GM21529 (cell line): ENCODE measurements around the gene USP48.

Source experiments
- ATAC-seq: cut with Tn5 transposase; IDR thresholded peaks from one replicate; pipeline ENCODE4 v1.9.1; 2021; ENCODE audit not compliant: unreplicated experiment

USP48 gene

DNA sequence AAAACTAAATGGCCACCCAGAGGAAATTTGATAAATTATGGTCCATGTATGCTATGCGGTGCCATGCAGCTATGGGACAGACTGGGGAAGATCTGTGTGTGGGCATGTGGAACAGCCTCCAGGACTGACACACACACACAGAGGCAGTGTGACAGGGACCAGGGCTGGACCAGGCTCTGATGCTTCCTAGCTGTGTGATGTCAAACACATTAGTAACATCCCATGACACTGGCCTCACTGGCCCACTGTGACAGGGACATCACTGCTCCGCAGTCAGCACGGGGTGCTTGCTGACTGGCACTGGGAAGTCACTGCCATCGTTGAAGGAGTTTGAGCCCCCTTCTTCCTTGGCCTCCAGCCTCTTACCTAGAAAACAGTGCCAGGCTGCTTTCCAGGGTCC lies 127.7 kb downstream of the USP48 start:
- no peak for ATAC-seq

DNA sequence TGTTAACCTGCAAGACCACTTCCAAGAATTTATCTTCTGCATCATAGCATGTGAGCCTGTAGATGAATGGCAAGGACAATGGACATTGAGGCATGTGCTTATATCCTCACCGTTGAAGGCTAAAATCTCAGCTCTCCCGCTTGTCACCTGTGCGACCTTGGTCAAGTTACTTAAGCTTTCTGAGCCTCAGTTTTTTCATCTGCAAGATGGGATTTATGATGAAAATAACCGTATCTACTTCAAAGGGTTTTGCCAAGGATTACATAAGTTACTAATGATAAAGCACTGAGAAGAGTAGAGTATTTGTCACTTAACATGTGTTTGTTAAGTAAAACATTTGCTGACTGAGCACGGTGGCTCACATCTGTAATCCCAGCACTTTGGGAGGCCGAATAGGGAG lies 128.7 kb downstream of the USP48 start:
- ATAC-seq, result no peak

DNA sequence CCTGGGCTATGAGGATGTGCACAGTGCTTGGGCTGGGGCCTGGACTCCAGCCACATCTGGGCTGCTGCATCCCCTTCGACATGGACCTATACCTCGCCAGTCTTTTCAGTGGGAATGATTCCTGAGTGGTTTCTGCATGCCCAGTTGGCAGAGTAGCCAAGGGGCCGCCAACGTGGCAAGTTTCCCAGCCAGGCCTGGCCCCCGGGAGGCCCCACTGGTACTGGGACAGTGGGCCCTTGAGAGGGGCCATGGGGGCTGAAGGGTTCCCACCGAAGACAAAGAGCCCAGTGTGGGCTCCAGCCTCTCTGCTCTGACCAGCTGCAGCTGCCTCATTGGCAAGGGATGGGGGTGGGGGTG lies 129.2 kb downstream of the USP48 start:
- ATAC-seq, result no peak

DNA sequence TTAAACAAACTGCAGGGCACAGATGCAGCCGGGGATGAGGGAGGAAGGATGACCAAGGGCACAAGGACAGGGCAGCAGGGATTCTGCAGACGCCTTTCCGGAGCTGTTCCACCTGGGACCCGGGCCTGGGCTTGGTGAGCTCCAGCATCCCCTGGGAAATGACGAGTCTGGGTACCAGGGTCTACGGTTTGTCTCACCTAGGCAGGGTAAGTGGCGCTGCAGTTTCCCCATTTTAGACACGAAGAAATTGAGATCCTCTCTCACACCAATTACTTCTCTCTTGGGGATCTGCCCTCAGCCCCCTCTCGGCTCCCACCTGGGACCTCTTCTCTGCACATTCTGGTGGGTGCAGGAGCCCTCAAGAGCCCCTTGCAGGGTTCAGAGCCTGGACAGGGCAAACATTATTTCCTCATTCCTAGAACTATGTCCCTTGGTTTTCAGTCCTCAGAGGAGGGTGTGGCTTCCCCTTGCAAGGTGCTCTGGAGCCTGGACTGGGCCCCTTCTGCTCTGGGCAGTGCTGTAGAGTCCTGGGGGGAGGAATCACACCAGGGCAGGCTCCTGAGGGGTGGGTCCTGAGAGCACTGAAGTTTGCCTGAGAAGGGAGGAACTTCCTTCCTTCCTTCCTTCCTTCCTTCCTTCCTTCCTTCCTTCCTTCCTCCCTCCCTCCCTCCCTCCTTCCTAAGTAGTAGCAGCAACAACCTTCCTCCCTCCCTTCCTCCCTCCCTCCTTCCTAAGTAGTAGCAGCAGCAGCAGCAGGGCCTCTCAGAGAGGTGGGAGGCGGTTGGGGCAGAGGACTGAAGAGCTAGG lies 129.8 kb downstream of the USP48 start:
- no peak for ATAC-seq

DNA sequence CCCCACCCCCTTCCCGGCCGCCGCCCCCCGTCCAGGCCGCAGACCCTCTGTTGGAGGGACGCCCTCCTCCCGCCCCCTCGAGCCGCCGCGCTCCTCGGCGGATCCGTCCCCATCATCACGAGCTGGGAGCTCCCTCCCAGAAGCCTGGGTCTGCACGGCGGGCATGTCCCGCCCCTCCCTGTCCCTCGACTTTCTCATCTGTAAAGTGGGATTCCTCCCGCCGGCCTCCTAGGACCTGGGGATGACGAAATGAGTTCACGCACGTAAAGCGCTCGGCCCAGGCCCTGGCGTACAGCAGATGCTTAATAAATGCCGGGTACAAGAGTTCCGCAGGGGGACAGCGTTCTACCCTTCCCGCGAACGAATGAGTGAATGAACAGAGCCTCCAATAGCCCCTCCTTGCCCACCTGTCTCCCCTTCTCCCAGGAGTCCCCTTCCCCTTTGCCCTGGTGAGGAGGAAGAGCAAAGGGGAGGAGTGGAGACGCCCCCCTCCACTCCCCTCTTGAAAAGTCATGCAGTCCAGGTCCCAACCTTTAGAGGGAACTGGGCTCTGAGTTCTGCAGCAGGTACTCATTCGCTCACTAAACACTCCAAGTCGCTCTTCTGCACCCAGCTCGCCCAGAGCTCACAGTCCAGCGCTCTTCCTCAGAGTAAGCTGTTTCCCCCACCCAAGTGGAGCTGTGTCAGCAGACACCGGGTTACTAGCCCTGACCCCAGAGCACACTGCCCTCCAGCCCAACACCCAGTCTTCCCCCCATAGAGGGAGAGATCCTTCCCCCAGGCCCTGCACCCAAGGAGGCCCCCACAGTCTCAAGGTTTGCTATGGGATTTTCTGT lies 130.6 kb downstream of the USP48 start:
- no peak for ATAC-seq

DNA sequence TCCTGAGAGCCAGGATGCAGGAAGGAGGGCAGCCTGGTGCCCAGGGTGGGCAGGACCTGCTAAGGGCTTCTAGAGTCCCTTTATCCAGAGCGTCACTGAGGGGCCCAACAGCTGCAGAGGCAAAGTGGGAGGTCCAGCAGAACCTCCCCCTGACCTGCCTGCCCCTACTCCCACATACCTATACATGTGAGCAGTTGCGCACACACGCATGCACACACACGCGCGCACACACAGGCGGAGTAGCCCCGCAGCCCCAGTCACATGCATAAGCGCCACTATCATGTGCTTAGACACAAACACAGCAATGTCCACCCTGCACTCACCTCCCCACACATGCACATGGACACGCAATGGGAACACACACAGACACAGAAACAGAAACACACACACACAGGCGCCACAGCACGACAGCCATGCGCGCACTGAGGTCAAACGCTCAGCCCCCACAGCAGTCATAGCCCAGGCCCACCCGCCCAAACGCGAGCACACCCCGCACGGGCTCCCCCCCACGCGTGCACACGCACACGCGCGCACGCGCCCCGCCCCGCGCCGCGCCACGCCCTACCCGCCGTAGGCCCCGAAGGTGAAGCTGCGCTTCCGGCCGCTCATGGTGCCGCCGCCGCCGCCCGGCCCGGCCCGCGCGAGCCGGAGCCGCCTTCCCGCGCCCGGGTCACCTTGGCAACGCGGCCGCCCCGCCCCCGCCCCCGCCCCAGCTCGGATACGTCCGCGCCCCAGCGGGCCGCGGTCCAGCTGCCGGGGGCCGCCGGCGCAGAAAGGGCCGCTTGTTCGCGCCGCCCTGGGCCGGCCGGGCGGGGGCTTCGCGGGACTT lies 131.5 kb downstream of the USP48 start:
- ATAC-seq, result no peak

DNA sequence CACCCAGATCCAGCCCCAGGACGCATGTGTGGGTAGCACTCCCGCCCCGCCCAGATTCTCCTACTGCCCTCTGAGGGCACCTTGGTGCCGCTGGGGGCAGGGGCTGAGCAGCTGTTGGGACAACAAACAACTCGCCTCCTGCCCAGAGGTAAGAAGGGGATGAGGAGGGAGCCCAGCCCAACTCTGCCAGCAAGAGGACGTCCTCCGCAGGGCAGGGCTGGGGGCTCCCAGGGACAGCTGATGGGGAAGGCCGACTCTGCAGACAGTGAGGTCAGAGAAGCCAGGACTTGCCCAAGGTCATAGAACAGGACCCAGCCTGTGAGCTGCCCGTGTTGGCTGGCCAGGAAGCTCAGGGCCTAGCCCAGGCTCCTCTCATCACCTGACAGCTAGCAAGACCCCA lies 132.5 kb downstream of the USP48 start:
- no peak for ATAC-seq

DNA sequence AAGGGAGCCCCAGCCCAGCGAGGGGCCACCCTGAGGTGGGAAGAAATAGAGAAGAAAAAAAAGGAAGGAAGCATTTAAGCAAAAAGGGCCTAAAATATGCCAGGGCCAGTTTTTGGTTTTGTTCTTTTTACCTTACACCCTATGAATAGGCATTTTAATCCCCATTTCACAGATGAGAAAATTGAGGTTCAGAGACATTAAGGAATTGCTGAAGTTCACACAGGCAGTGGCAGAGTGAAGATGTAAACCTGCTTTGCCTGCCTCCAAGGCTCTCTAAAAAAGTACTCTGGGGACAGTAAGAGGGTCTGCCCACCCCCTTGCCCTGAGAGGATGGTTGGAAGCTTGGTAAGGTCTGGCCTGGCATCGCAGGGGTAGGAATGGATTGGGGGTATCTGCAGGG lies 133.6 kb downstream of the USP48 start:
- no peak for ATAC-seq

DNA sequence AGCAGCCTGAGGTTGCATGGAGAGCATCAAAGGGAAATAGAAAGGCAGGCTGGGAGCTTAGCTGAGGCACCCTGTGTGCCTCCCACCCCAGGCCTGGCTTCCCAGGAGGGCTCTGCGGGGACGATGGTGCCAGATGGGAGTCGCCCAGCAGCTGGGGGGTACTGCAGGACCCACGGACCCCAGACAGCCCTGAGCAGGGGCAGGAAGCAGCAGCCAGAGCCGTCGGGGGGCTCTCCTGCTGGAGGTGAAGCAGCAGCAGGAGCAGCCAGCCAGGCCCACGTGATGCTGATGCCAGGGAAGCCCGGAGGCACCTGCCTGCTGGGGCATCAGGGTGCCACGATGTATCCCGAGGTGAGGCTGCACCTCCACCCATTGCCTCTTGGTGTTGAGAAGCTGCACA lies 134.2 kb downstream of the USP48 start:
- no peak for ATAC-seq

DNA sequence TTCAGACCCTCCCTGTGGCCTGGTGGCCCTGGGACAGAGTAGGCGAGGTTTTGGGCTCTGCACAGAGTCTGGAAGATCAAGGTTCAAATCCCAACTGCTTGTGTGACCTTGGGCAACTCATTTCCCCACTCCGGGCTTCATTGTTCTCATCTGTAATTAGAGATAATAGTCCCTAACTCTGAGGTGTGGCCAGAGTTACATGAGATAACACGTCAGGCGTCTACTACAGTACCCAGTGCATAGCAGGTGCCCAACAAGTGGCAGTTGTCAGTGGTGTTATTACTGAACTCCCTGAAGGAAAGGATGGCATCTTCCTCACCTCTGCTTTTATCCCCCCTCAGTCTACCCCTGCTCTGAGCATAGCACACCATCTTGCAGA lies 134.6 kb downstream of the USP48 start:
- no peak for ATAC-seq

DNA sequence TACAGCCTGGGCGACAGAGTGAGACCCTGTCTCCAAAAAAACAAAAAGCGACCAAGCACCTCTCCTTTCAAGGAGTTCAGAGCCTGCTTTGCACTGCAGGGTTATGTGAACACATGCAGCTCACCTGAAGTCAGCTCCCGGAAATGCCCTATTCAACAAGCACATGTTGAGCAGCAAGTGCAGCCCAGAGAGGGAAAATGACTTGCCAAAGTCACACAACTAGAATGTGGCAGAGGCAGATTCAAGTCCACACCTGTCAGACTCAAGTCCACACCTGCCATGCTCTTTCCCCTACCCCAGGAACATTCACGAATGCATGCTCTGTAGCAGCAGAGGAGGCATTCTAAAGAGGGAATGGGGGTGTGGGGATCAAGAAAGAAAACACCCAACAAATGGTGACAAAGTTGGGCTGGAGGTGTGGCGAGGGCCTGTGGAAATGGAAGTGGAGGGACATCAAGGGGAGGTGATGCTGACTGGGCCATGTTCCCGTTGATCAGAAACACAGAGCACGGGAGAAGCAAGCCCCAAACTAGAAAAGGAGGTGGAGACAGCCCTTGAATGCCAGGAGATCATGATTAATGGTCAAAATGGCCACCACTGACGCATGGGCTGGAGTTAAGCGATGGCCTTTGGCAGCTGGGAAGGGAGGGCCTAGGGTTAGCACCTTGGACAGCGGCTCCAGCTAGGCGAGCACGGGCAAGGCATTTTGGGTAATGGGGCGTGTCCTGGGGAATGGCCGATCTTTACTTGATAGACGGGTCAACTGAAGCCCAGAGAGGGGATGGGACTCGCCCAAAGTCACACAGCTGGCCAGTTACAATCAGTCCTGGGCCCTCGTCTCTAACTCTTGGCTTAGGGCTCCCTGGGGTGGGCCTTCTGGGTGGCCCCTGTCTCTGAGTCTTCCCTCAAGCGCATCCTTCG lies 135.3 kb downstream of the USP48 start:
- ATAC-seq, result no peak

DNA sequence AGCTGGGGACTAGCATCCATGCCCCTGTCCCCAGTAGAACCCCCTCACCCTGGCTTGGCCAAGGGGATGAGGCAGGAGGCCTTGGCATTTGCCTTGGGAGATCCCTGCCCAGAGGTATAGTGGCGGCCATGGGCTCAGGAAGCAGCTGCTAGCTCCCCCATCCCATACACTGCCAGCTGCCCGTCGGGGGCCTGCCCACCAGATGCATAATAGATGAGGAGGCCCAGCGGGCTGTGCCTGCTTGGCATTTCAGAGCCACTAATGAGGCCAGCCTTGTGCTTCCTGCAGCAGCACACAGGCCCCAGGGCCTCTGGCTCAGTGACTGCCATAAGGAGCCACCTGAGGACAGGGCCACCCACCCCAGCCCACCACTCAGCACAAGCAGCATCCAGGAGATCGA lies 137.4 kb downstream of the USP48 start:
- no peak for ATAC-seq

DNA sequence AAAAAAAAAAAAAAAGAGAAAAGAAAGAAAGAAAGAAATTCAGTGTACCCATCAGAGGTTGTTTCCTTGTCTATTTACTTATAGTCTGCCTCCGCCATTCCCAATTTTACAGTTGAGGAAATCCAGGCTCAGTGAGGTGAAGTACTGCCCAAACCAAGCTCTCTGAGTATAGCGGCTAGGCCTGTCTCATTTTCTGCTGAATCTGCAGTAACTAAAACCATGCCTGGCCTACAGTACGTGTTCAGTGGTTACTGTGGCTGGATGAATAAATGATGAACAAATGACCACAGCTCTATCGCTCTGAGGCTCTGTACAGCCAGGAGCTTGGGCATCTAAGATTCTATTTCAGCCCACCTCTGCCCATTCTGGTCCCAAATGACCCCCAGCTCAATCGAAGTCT lies 138.0 kb downstream of the USP48 start:
- ATAC-seq, result no peak

DNA sequence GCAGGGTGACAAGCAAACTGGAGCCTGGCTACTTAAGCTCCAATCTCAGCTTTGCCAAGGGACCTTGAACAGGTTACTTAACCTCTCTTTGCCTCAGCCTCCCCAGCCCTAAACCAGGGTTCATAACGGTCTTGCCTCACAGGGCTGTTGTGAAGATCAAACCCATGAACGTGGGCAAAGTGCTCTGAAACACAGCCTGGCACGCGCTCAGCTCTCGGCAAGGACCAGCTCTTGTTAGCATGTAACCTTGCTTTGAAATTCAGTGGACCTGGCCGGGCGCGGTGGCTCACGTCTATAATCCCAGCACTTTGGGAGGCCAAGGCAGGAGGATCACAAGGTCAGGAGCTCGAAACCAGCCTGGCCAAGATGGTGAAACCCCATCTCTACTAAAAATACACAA lies 138.6 kb downstream of the USP48 start:
- no peak for ATAC-seq

DNA sequence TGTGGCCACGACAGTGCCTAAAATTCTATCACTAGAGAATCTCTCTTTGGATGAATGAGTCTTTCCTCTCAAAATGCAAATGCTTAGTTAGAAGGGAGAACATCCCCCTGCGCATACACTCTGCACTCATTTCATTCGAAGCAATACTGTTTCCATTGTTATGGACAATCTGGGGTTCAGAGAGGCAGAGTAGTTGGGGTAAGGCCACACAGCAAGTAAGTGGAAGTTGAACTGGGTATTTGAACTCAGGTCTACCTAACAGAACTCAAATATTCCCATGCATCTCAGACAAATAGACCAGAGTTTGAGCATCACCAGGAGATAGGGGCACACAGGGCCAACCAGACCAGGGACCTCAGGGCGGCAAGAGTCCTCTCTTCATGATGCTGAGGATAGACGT lies 139.3 kb downstream of the USP48 start:
- no peak for ATAC-seq

DNA sequence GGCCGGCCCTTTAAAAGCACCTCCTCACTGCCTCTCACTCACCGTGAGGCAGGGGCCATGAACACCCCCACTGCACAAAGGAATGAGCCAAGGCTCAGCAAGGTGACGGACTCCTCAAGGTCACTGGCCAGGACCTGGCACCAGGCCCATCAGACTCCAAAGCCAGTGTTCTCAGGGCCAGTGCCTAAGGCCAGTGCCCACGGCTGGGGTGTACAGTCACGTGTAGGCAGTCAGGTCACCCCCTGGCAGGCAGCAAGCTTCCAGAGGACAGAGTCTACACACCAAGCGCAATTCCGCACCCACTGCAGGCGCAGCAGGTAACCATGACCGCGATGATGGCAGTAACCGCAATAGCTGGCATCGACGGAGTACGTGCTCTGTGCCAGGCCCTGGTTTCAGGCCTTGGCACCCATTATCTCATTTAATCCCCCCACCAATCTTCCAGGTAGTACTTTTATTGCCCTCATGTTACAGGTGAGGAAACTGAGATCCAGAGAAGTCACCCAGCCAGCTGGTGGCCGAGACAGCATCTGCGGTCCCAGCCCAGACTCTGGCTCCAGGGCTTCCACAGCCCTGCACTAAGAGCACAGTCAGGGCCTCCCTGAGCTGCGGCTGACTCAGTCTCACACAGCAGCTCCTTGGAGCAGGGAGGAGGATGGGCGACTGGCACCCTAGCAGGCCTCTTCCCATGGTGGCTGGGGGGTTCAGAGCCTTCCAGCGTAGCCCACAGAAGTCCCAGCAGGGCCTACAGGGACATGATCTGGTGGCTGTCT lies 140.8 kb downstream of the USP48 start:
- ATAC-seq, result no peak

DNA sequence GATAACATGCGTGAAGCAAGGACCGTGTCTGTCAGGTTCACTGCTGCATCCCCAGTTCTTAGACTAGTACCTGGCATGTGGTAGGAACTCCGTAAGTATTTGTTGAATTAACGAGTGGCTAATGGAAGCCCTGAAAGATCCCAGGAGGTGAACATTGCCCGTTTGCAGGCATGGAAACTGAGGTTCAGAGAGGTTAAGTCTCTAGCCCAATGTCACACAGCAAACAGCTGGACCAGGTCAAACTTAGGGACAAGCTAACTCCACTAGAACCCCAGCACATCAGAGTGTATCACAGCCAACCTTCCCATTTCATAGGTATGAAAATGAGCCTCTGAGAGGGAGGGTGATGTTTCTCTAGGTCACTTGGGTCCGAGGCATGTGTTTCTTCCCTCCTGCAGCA lies 141.4 kb downstream of the USP48 start:
- ATAC-seq, result no peak

DNA sequence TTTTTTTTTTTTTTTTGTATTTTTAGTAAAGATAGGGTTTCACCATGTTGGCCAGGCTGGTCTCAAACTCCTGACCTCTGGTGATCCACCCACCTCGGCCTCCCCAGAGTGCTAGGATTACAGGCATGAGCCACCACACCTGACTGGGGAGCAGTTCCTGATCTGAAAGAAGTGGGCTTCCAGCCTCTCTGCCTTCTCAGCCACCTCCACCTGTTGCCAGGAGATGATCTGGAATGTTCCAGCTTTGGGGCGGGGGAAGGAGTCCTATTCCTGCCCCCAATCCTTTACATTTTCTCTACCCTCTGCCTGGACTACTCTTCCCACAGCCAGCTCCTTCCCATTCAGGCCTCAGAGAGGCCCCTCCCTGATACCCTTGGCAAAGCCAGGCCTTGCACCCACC lies 141.9 kb downstream of the USP48 start:
- no peak for ATAC-seq

DNA sequence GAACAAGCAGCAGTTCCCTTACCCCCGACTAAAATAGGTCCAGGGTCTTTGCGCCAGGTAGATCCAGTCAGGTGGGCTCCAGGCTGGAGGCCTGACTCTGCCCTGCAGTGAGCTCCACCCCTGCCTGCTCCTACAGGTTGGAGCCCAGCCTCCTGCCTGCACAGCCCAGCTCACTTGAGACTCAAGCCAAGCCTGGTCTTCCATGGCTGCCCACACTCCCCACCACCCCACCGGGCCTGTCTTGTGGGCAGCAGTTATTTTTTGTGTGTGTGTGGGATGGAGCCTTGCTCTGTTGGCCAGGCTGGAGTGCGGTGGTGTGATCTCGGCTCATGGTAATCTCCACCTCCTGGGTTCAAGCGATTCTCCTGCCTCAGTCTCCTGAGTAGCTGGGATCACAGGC lies 142.3 kb downstream of the USP48 start:
- ATAC-seq, result no peak

DNA sequence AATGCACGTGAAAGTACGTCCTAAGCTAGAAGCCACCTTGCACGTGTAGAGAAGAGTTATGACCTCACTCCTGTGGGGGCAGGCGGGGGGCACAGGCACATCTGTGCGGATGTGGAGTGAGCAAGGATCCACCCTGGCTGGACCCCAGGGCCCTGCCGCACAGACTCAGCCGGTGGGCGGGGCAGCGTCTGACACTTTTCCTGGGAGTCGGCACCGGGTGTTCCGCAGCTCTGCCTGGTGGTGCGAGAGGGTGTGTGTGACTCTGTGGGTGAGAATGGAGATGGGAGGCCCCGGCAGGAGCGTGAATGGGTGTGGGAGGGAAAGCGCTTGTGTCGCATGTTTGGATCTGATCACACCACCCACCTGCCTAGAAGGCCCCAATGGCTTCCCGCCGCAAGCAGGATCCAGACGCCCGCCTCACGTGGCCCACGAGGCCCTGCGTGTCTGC lies 143.3 kb downstream of the USP48 start:
- ATAC-seq, result no peak
